Lung (tissue), 12 donors: Measurements from ENCODE around the gene MRPL37. TPM values are rescaled to one million over a fixed set of nuclear protein-coding genes. Genes with fewer than 3 reads are reported as not detected.

Experiments used
- ATAC-seq: fragments of 200-7000 bp; cut with Tn5 transposase; one replicate; pipeline ENCODE4 v1.9.1; 2020; ENCODE audit warnings: moderate number of reproducible peaks; ENCODE audit not compliant: insufficient read depth, low FRiP score
- DNase-seq, 3 donors: peaks; one replicate each; pipeline ENCODE4 v3.0.0-alpha.2; 2013 to 2017
- H3K27ac ChIP-seq, 2 donors: one replicate each; pipeline ENCODE4 v1.5.1; 2013; ENCODE audit warnings: mild to moderate bottlenecking in 2 of 2, moderate library complexity in 2 of 2, control low read depth in 1 of 2, inconsistent platforms in 1 of 2, low read depth in 1 of 2, low read length in 1 of 2
- H3K27me3 ChIP-seq, 3 donors: one replicate each; pipeline ENCODE4 v1.5.1; 2013; ENCODE audit warnings: low read length in 2 of 3; ENCODE audit not compliant: control insufficient read depth in 3 of 3, insufficient read depth in 3 of 3
- H3K36me3 ChIP-seq, 4 donors: one replicate each; pipeline ENCODE4 v1.5.1; 2013; ENCODE audit warnings: low read length in 4 of 4, mild to moderate bottlenecking in 1 of 4, moderate library complexity in 1 of 4; ENCODE audit not compliant: control insufficient read depth in 4 of 4, insufficient read depth in 4 of 4
- H3K4me1 ChIP-seq, 5 donors: one replicate each; pipeline ENCODE4 v1.5.1; 2013; ENCODE audit warnings: low read length in 5 of 5, mild to moderate bottlenecking in 2 of 5, moderate library complexity in 1 of 5; ENCODE audit not compliant: control insufficient read depth in 5 of 5, insufficient read depth in 5 of 5
- H3K4me3 ChIP-seq: one replicate; pipeline ENCODE4 v1.5.1; 2013; ENCODE audit warnings: mild to moderate bottlenecking, control low read depth, moderate library complexity
- H3K9ac ChIP-seq, 2 donors: one replicate each; pipeline ENCODE4 v1.5.1; 2013; ENCODE audit warnings: low read length in 2 of 2, control low read depth in 1 of 2; ENCODE audit not compliant: insufficient read depth in 1 of 2
- H3K9me3 ChIP-seq, 4 donors: one replicate each; pipeline ENCODE4 v1.5.1; 2013; ENCODE audit warnings: low read length in 3 of 4, mild to moderate bottlenecking in 1 of 4, moderate library complexity in 1 of 4; ENCODE audit not compliant: control insufficient read depth in 4 of 4, insufficient read depth in 3 of 4
- CTCF ChIP-seq: IDR thresholded peaks from 2 replicates; pipeline ENCODE4 v1.5.1; 2012; ENCODE audit warnings: mild to moderate bottlenecking; ENCODE audit errors: control extremely low read depth, extremely low read depth
- WGBS, 2 donors: extraction: QIAGEN DNeasy Blood & Tissue Kit; methylation state at CpG; one replicate each; pipeline ENCODE4 v1.1.7; 2013; 5-methylcytosine and 5-hydroxymethylcytosine counted together
- polyA plus RNA-seq, 2 donors: library from polyadenylated mRNA; stranded (reverse); fragments of 200-250 nt; gene quantifications; one replicate each; pipeline ENCODE4 v1.2.1, GENCODE V29; 2013
- total RNA-seq, 2 donors: library from RNA; depleted of rRNA in 1 of 2; stranded (reverse); fragments of >200 nt in 1 of 2; gene quantifications; one replicate each; pipeline ENCODE4 v1.2.1, GENCODE V29; 2014 to 2021
- donor health status: control.
- donor health status: control.
- donor health status: Bipolar disorder and iron deficiency.
- donor health status: healthy.
- donor health status: DM: yes; HTN: yes; CAD: no.

The MRPL37 gene
- total and polyA plus RNA-seq, 4 donors, result 23.9 to 68.5 (median 39.7) TPM

- TF ChIP-seq CTCF, result no peak
- Histone ChIP-seq H3K4me3 (no peak overlapping the region), H3K36me3 (peaks cover 0 to 5% (median 0%) of the 10 kb centered on the region in 4 donors), H3K9me3 (no peaks in the 10 kb centered on the region), H3K27ac (no peak overlapping the region), H3K4me1 (peaks cover 0 to 11% (median 4%) of the 10 kb centered on the region in 5 donors), H3K9ac (no peak overlapping the region), H3K27me3 (no peaks in the 10 kb centered on the region)
- ATAC-seq (no peak), DNase-seq (no peak)
- 83 to 88% methylated on average over 6 of the region's 6 CpGs for WGBS, 2 donors
These were observed 63.7 kb downstream of the MRPL37 start for GRCh38 chr1:54263601-54264226.

DNA sequence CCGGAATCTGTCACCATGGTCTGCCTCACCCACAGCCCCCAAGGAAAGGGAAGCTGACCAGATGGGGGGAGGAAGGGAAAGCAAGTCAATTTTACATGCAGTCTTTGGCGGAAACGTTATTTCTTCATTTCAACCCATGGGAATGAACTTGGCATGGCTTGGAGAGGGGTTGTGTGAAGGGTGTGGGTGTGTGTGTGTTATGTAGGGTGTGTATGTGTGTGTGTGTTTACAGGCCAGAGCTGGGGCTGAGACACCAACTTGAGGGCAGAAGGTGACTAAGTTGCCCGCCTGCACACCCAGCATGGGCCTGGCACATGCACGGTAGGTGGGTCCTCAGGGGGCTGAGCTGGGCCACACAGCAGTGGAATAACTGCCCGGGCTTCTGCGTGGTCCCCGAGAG lies 65.2 kb downstream of the MRPL37 start:
- no peak for ATAC-seq
- DNase-seq, result no peak
- H3K27me3 ChIP-seq, result no peaks in the 10 kb centered on the region
- 93 to 96% methylated on average over 8 of the region's 8 CpGs for WGBS, 2 donors
- TF ChIP-seq CTCF, result no peak
- H3K27ac ChIP-seq, result no peak overlapping the region
- no peak overlapping the region for H3K9ac ChIP-seq
- peaks cover 0 to 5% (median 0%) of the 10 kb centered on the region in 4 donors for H3K36me3 ChIP-seq
- no peak overlapping the region for H3K4me3 ChIP-seq
- H3K9me3 ChIP-seq, result no peaks in the 10 kb centered on the region
- peaks cover 0 to 11% (median 4%) of the 10 kb centered on the region in 5 donors for H3K4me1 ChIP-seq

DNA sequence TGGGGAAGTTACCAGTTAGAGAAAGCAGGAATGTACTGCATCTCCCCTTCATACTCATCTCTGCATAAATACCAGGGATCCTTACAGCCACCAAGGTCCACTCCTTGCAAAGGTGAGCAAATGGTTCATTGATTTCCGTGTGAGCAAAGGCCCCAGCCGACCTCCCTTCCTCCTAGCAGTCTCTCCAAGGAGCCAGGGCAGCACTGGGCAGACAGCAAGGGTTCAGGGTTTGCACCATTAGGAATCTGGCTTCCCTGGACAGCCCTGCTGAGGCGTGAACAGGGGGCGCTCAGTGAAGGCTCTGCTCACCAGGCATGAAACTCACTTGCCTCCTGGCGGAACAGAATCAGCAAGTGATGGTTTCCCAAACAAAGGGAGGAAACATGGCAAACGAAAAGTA lies 65.7 kb downstream of the MRPL37 start:
- H3K27me3 ChIP-seq, result no peaks in the 10 kb centered on the region
- no peak for TF ChIP-seq CTCF
- DNase-seq (no peak), ATAC-seq (no peak)
- peaks cover 0 to 5% (median under 1%) of the 10 kb centered on the region in 4 donors for H3K36me3 ChIP-seq
- WGBS, 2 donors, result 89 to 94% methylated on average over 6 of the region's 6 CpGs
- H3K27ac ChIP-seq, result no peak overlapping the region
- no peak overlapping the region for H3K9ac ChIP-seq
- no peak overlapping the region for H3K4me3 ChIP-seq
- H3K9me3 ChIP-seq, result no peaks in the 10 kb centered on the region
- peaks cover 0 to 11% (median 4%) of the 10 kb centered on the region in 5 donors for H3K4me1 ChIP-seq

- H3K36me3 ChIP-seq, result peaks cover 0 to 4% (median under 1%) of the 10 kb centered on the region in 4 donors
- 94 to 98% methylated on average over 2 of the region's 2 CpGs for WGBS, 2 donors
- DNase-seq, result no peak
- no peak overlapping the region for H3K4me3 ChIP-seq
- no peaks in the 10 kb centered on the region for H3K27me3 ChIP-seq
- peaks cover 0 to 11% (median 4%) of the 10 kb centered on the region in 5 donors for H3K4me1 ChIP-seq
- no peak overlapping the region for H3K27ac ChIP-seq
- ATAC-seq, result no peak
- no peak for TF ChIP-seq CTCF
- H3K9ac ChIP-seq, result no peak overlapping the region
- no peaks in the 10 kb centered on the region for H3K9me3 ChIP-seq
These were observed 66.2 kb downstream of the MRPL37 start for GRCh38 chr1:54266195-54266594.
